IMR-90 (cell line): ENCODE measurements around the gene YBX1. TPM values are rescaled to one million over a fixed set of nuclear protein-coding genes. Genes with fewer than 3 reads are reported as not detected.
A peak's percentile ranks its signal among the peaks of the same experiment; 100 is the strongest.

Experiments used
- ATAC-seq: fragments of 200-7000 bp; cut with Tn5 transposase; 2 replicates; pipeline ENCODE4 v1.9.1; 2020; ENCODE audit warnings: low read depth, mild to moderate bottlenecking, moderate library complexity
- BruUV-seq: library from RNA; stranded (reverse); fragments of 400-500 nt; replicated peaks from 2 replicates; lab custom pipeline; 2021; lab: Mats Ljungman, UMichigan
- CTCF ChIA-PET: fragments of 300-600 bp; formaldehyde crosslinking; extraction: SDS; loops from one replicate; lab custom pipeline; 2021; ENCODE audit warnings: antibody characterized with exemption; lab: Yijun Ruan, JAX
- POLR2A ChIA-PET: fragments of 300-600 bp; sonication (Branson Sonifier 250); formaldehyde crosslinking; loops from one replicate; lab custom pipeline; 2022; ENCODE audit warnings: antibody characterized with exemption; ENCODE audit not compliant: unreplicated experiment; lab: Charles Lee
- DNase-seq: peaks from one replicate; pipeline ENCODE4 v3.0.0; 2013
- H2AFZ ChIP-seq: replicated peaks from 2 replicates; pipeline ENCODE3; 2013; ENCODE audit warnings: low read length, mild to moderate bottlenecking; ENCODE audit not compliant: poor library complexity
- H2AK5ac ChIP-seq: 2 replicates; pipeline ENCODE4 v1.6.1; 2013; ENCODE audit warnings: low read depth, low read length, inconsistent platforms
- H2AK9ac ChIP-seq: replicated peaks from 2 replicates; pipeline ENCODE3; 2013; ENCODE audit warnings: mild to moderate bottlenecking, low read depth, low read length, moderate library complexity; ENCODE audit not compliant: poor library complexity
- H2BK120ac ChIP-seq: 2 replicates; pipeline ENCODE4 v1.6.1; 2013; ENCODE audit warnings: low read depth, low read length, inconsistent platforms
- H2BK15ac ChIP-seq: 3 replicates; pipeline ENCODE4 v1.6.1; 2013; ENCODE audit warnings: low read depth, low read length, inconsistent platforms
- H2BK20ac ChIP-seq: 2 replicates; pipeline ENCODE4 v1.6.1; 2013; ENCODE audit warnings: low read depth, mild to moderate bottlenecking, inconsistent platforms, low read length, moderate library complexity
- H2BK5ac ChIP-seq: 2 replicates; pipeline ENCODE4 v1.6.1; 2013; ENCODE audit warnings: mild to moderate bottlenecking, low read depth, low read length, inconsistent platforms; ENCODE audit not compliant: poor library complexity, severe bottlenecking
- H3K14ac ChIP-seq: replicated peaks from 2 replicates; pipeline ENCODE4 v1.6.1; 2013; ENCODE audit warnings: low read depth, low read length, inconsistent platforms
- H3K18ac ChIP-seq: 2 replicates; pipeline ENCODE4 v1.6.1; 2013; ENCODE audit warnings: low read depth, low read length, control low read depth
- H3K23ac ChIP-seq: 2 replicates; pipeline ENCODE4 v1.6.1; 2013; ENCODE audit warnings: low read depth, low read length, inconsistent platforms
- H3K27ac ChIP-seq: 2 replicates; pipeline ENCODE4 v1.5.1; 2013; ENCODE audit warnings: mild to moderate bottlenecking, control low read depth, low read length; ENCODE audit not compliant: insufficient read depth
- H3K27me3 ChIP-seq: 2 replicates; pipeline ENCODE4 v1.6.1; 2013; ENCODE audit warnings: low read length; ENCODE audit not compliant: control insufficient read depth, insufficient read depth
- H3K36me3 ChIP-seq: 2 replicates; pipeline ENCODE4 v1.6.1; 2013; ENCODE audit warnings: low read length, mixed read lengths; ENCODE audit not compliant: control insufficient read depth, insufficient read depth
- H3K4ac ChIP-seq: 2 replicates; pipeline ENCODE4 v1.6.1; 2013; ENCODE audit warnings: low read depth, low read length, inconsistent platforms
- H3K4me1 ChIP-seq: 2 replicates; pipeline ENCODE4 v1.6.1; 2013; ENCODE audit warnings: low read length, mixed read lengths; ENCODE audit not compliant: control insufficient read depth, insufficient read depth
- H3K4me2 ChIP-seq: 2 replicates; pipeline ENCODE4 v1.6.1; 2013; ENCODE audit warnings: low read depth, mild to moderate bottlenecking, control low read depth, low read length, moderate library complexity
- H3K4me3 ChIP-seq: 2 replicates; pipeline ENCODE4 v1.5.1; 2013; ENCODE audit warnings: low read depth, mild to moderate bottlenecking, control low read depth, low read length, moderate library complexity; ENCODE audit not compliant: insufficient read depth
- H3K56ac ChIP-seq: 2 replicates; pipeline ENCODE4 v1.6.1; 2013; ENCODE audit warnings: low read length, inconsistent platforms; ENCODE audit not compliant: insufficient read depth; ENCODE audit errors: extremely low read depth
- H3K79me1 ChIP-seq, 2 experiments: 2 replicates each; pipeline ENCODE4 v1.6.1; 2013; ENCODE audit warnings: low read length in 2 of 2, inconsistent platforms in 1 of 2, low read depth in 1 of 2
- H3K9ac ChIP-seq: 2 replicates; pipeline ENCODE4 v1.6.1; 2013; ENCODE audit warnings: low read depth, low read length, control low read depth
- H3K9me1 ChIP-seq: 2 replicates; pipeline ENCODE4 v1.6.1; 2013; ENCODE audit warnings: low read length, inconsistent platforms; ENCODE audit not compliant: insufficient read depth
- H3K9me3 ChIP-seq: 2 replicates; pipeline ENCODE4 v1.6.1; 2013; ENCODE audit warnings: low read length; ENCODE audit not compliant: control insufficient read depth, insufficient read depth
- H4K20me1 ChIP-seq: 2 replicates; pipeline ENCODE4 v1.6.1; 2013; ENCODE audit warnings: low read length, inconsistent platforms; ENCODE audit not compliant: insufficient read depth
- H4K5ac ChIP-seq: 2 replicates; pipeline ENCODE4 v1.6.1; 2013; ENCODE audit warnings: mild to moderate bottlenecking, low read depth, low read length, control low read depth
- H4K8ac ChIP-seq, 2 experiments: 2 replicates each; pipeline ENCODE4 v1.6.1; 2013; ENCODE audit warnings: low read depth in 2 of 2, low read length in 2 of 2, control low read depth in 1 of 2, inconsistent platforms in 1 of 2
- H4K91ac ChIP-seq: 2 replicates; pipeline ENCODE4 v1.6.1; 2013; ENCODE audit warnings: low read depth, low read length, inconsistent platforms; ENCODE audit not compliant: insufficient read depth
- BHLHE40 ChIP-seq: fragments of 150-350 bp; IDR thresholded peaks from 2 replicates; pipeline ENCODE4 v1.6.1; 2016; ENCODE audit warnings: mild to moderate bottlenecking, low read depth, low read length
- CEBPB ChIP-seq: IDR thresholded peaks from 2 replicates; pipeline ENCODE4 v1.6.1; 2012; ENCODE audit warnings: low read depth, low read length, improper control_type of control experiment
- CTCF ChIP-seq: conservative IDR thresholded peaks from 2 replicates; pipeline ENCODE4 v1.5.1; 2012; ENCODE audit warnings: mild to moderate bottlenecking, low read depth, low read length, improper control_type of control experiment
- FOS ChIP-seq: fragments of 150-350 bp; IDR thresholded peaks from 2 replicates; pipeline ENCODE4 v1.6.1; 2016; ENCODE audit warnings: low read depth, low read length
- MAZ ChIP-seq: IDR thresholded peaks from 2 replicates; pipeline ENCODE4 v1.6.1; 2012; ENCODE audit warnings: low read depth, mild to moderate bottlenecking, low read length, improper control_type of control experiment, moderate library complexity, borderline replicate concordance
- MXI1 ChIP-seq: IDR thresholded peaks from 2 replicates; pipeline ENCODE4 v1.6.1; 2012; ENCODE audit warnings: low read depth, mild to moderate bottlenecking, low read length, moderate library complexity, borderline replicate concordance
- NFE2L2 ChIP-seq: fragments of 150-350 bp; IDR thresholded peaks from 2 replicates; pipeline ENCODE4 v1.6.1; 2016; ENCODE audit warnings: low read depth, mild to moderate bottlenecking, low read length
- POLR2A ChIP-seq: IDR thresholded peaks from 2 replicates; pipeline ENCODE4 v1.6.1; 2012; ENCODE audit warnings: mild to moderate bottlenecking, low read depth, low read length
- RCOR1 ChIP-seq: IDR thresholded peaks from 2 replicates; pipeline ENCODE4 v1.6.1; 2012; ENCODE audit warnings: mild to moderate bottlenecking, low read length, improper control_type of control experiment; ENCODE audit not compliant: insufficient replicate concordance
- RFX5 ChIP-seq: IDR thresholded peaks from 2 replicates; pipeline ENCODE4 v1.8.0; 2012; ENCODE audit warnings: low read depth, mild to moderate bottlenecking, low read length, moderate library complexity
- SMC3 ChIP-seq: fragments of 150-350 bp; IDR thresholded peaks from 2 replicates; pipeline ENCODE4 v1.6.1; 2016; ENCODE audit warnings: low read depth, mild to moderate bottlenecking, antibody characterized with exemption, low read length, moderate library complexity
- USF2 ChIP-seq: fragments of 150-350 bp; IDR thresholded peaks from 2 replicates; pipeline ENCODE4 v1.6.1; 2017; ENCODE audit warnings: mild to moderate bottlenecking, antibody characterized with exemption, low read length, low read depth
- WGBS, 2 experiments: methylation state at CpG; one replicate each; pipeline versions ENCODE4 v1.1.5 to v1.1.7; 2013; ENCODE audit warnings: missing lambda C conversion rate in 2 of 2; ENCODE audit not compliant: insufficient read length in 1 of 2; ENCODE audit errors: extremely low coverage in 2 of 2; 5-methylcytosine and 5-hydroxymethylcytosine counted together
- dilution Hi-C: fragments of 300-500 bp; cut with HindIII; formaldehyde crosslinking; loops from one replicate; pipeline ENCODE4 v1.14.3; 2018; ENCODE audit warnings: low sequenced_read_pairs; ENCODE audit not compliant: unreplicated experiment
- in situ Hi-C: fragments of 300-500 bp; cut with MboI; formaldehyde crosslinking; loops from 3 replicates; pipeline ENCODE4 v1.14.3; 2019; ENCODE audit warnings: low sequenced_read_pairs, inconsistent platforms, mixed read lengths
- intact Hi-C: fragments of 100-400 bp; cut with micrococcal nuclease; formaldehyde crosslinking; loops from 2 replicates; pipeline ENCODE4 v1.10.0; 2022
- polyA plus RNA-seq, 3 experiments: library from polyadenylated mRNA; depleted of rRNA; stranded (reverse); fragments of >200 nt; gene quantifications; 2 replicates each; pipeline ENCODE4 v1.2.3, GENCODE V29; 2012; ENCODE audit warnings: low replicate concordance in 1 of 3
- total RNA-seq: library from RNA; depleted of rRNA; stranded (reverse); fragments of >200 nt; gene quantifications from 2 replicates; pipeline ENCODE4 v1.2.3, GENCODE V29; 2012
- TF ChIP-seq, protein P1 (sequence below): fragments of 150-350 bp; IDR thresholded peaks from 2 replicates; pipeline ENCODE4 v1.6.1; 2016; ENCODE audit warnings: low read depth, mild to moderate bottlenecking, low read length, moderate library complexity, borderline replicate concordance

The YBX1 gene
- total and polyA plus RNA-seq, 2 of the 4 experiments (the other 2 are of a cell fraction) = 605 to 843 TPM

DNA sequence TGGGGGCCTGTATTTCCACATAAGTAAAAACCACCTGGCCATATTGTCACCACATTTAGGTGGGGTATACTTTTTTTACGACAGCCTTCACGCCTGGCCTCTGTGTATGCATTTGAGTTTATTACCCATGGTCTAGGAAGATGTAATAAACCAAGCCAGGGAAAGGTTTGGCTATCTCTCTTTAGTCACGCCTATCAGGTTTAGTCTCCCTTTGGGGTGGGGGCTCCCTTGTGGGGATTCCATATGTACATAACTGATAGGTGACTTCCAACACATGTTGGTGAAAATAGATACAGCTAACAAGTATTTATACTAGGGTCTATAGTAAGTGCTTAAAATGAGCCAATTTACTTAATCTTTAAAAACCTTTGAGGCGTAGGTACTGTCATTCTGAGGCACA is 4.2 kb downstream of the YBX1 start:
- H2BK20ac ChIP-seq = no peak overlapping the region
- TF ChIP-seq MAZ = no peak
- TF ChIP-seq CEBPB = no peak
- no peak for TF ChIP-seq NFE2L2
- TF ChIP-seq BHLHE40 = no peak
- TF ChIP-seq SMC3 = no peak
- no peak for TF ChIP-seq RFX5
- no peak for TF ChIP-seq FOS
- TF ChIP-seq, protein P1, sequence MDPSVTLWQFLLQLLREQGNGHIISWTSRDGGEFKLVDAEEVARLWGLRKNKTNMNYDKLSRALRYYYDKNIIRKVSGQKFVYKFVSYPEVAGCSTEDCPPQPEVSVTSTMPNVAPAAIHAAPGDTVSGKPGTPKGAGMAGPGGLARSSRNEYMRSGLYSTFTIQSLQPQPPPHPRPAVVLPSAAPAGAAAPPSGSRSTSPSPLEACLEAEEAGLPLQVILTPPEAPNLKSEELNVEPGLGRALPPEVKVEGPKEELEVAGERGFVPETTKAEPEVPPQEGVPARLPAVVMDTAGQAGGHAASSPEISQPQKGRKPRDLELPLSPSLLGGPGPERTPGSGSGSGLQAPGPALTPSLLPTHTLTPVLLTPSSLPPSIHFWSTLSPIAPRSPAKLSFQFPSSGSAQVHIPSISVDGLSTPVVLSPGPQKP = no peak
- no peak for TF ChIP-seq MXI1
- TF ChIP-seq POLR2A = no peak
- no peak for TF ChIP-seq USF2
- TF ChIP-seq RCOR1 = no peak
- TF ChIP-seq CTCF = no peak
- H2AK5ac ChIP-seq = no peak overlapping the region
- POLR2A ChIA-PET = no interaction called here
- no peak overlapping the region for H2AFZ ChIP-seq
- H3K4me3 ChIP-seq = no peak overlapping the region
- H2AK9ac ChIP-seq = no peak overlapping the region
- H3K4me2 ChIP-seq = peak overlapping the region; percentile 40; the same call in 1 of the 2 replicates
- H3K9me1 ChIP-seq = peaks cover 21% of the 10 kb centered on the region
- intact Hi-C loops = loop anchor here (10.0 kb wide), 2 partner anchors 158 to 542 kb away; partner anchors contain the start of gene ZNF691
- H3K23ac ChIP-seq = no peak overlapping the region
- no peak overlapping the region for H4K8ac ChIP-seq
- H4K20me1 ChIP-seq = peaks cover 82% of the 10 kb centered on the region
- WGBS, 2 experiments = no CpG with 5 or more reads among the region's 4 CpGs
- H3K9ac ChIP-seq = no peak overlapping the region
- no peak overlapping the region for H3K27ac ChIP-seq
- H3K4me1 ChIP-seq = peaks cover 19% of the 10 kb centered on the region; the same call in 1 of the 2 replicates
- H4K91ac ChIP-seq = no peak overlapping the region
- H3K27me3 ChIP-seq = no peaks in the 10 kb centered on the region
- no peak overlapping the region for H3K4ac ChIP-seq
- dilution Hi-C loops = no loop called here
- ATAC-seq (no peak), DNase-seq (no peak)
- H3K79me1 ChIP-seq = peaks cover 3 to 18% of the 10 kb centered on the region in 2 experiments
- in situ Hi-C loops = no loop called here
- H3K18ac ChIP-seq = no peak overlapping the region
- H3K56ac ChIP-seq = no peak overlapping the region
- H4K5ac ChIP-seq = no peak overlapping the region
- H2BK5ac ChIP-seq = no peak overlapping the region
- H3K9me3 ChIP-seq = no peaks in the 10 kb centered on the region
- H3K36me3 ChIP-seq = peaks cover 7% of the 10 kb centered on the region
- H2BK120ac ChIP-seq = no peak overlapping the region
- H3K14ac ChIP-seq = no peak overlapping the region
- BruUV-seq = no TSS peak
- no peak overlapping the region for H2BK15ac ChIP-seq
- CTCF ChIA-PET = no interaction called here
